Measurements from ENCODE around the gene CEP72.
"Not testable (repeated sequence)": the region's sequence is repeated elsewhere in the genome, so short reads cannot be mapped to it uniquely, and the experiment has no call there.

The CEP72 gene

DNA sequence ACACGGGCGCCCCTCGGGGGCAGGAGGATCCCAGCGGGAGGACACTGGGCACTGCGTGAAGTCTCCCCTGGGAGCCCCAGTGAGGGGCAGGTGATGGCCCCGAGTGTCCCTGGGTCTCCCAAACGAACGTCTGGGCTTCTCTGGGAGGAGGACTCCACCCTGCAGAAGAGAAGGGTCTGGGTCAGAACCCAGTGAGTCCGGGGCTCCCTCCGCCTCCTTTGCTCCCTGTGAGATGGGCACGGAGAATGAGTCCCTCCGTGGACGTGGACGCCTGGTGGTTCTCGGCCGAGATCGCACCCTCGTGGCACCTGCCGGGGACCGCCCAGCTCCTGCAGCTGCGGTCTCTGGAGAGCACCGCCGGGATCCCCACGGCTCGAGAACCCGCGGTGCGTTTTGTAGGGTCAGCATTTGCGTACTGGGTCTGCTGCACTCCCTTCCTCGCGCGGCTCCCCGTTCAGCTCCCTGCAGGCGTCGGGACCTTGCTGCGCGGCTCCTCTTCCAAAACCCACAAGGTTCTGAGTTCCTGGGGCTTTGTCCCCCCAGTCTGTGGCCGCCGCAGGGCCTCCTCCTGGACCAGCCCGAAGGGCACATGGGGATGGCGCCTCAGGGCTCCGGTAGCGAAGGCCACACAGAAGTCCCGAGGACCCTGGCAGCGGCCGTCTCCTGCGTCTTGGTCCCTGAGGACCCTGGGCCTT is 10.2 kb upstream of the CEP72 start:
- no peak for DNase-seq

DNA sequence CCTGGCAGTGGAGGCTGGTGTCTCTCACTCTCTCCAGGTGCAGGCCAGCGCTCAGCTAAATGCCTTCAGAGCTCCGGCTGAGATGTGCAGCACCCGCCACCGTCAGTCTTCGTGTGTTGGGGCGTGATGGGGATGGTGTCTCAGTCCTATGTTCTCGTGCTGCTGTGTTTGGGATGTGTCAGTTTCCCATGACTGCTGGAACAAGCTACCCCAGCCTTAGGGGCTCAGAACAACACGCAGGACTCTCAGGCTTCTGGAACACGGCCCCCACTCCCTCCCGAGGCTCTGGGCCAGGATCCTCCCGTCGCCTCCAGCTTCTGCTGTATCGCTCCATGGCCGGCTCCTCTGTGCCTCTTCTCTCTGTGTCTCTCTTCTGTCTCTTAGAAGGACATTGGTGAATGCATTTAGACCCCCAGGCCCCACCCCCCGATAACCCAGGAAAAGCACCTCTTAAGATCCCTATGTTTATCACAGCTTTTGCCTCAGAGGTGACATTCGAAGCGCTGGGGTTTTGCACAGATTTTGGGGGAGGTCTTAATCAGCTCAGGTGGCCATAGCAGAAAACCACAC is 9.6 kb upstream of the CEP72 start:
- DNase-seq, result no peak

DNA sequence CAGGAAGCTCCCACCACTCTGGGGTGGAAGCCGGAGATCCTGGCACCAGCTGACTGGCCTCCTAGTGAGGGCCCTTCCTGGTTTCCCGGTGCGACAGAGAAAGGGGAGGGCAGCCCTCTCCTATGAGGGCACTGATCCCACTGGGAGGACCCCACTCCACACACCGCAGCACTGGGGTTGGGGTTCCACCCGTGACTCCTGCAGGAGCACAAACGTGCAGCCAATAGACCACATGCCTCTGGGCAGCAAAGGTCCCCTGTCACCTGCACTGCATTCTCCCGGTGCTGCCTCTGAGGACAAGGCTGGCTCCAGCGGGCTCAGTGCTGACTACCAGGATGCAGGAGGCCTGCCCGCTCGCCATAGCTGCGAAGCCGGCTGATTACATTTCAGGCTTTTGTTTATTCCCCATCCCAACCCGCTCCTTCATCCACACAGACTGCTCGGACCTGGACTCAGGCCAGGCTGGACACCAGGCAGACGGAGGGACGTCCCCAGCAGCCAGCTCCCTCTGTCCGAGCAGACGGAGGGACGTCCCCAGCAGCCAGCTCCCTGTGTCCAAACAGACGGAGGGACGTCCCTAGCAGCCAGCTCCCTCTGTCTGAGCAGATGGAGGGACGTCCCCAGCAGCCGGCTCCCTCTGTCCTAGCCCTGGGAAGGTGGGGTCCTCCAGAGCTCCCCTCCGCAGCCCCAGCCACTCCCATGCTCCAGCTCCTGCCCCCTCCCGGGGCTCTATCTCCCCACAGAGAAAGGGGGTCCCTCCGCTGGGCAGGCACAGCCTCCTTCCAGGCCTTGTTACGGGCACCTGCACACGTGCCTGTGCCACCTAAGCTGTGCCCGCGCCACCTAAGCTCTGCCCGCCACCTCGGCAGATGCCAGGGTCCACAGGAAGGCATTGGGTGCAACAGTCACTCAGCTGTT is 8.8 kb upstream of the CEP72 start:
- no peak for DNase-seq

DNA sequence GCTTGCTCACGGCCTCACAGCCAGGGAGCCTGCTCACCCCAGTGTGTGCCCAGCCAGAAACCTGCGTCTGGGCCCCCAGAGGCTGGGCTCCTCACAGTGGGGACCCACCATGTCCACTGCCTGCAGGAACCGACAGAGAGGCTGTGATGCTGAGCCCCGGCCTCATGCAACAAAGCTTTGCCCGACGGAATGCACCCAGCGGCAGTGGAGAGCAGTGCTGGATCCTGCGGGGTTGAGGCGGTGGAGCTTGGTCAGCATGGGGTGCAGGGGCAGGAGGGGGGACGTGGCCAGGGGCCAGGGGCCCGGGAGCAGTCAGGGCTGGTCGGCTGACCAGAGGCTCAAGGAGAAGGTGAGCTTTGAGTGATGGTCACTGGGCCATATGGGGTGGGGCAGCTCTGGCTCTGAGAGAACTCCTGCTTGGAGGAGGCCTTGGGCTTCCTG is 7.7 kb upstream of the CEP72 start:
- DNase-seq, result no peak

DNA sequence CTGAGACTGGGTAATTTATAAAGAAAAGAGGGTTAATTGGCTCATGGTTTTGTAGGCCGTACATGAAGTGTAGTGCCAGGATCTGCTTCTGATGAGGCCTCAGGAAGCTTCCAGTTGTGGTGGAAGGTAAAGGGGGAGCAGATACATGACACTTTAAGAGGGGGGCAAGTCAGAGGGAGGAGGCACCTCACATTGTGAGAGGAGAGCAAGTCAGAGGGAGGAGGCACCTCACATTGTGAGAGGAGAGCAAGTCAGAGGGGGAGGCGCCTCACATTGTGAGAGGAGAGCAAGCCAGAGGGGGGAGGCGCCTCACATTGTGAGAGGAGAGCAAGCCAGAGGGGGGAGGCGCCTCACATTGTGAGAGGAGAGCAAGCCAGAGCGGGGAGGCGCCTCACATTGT is 7.0 kb upstream of the CEP72 start:
- DNase-seq, result not testable (repeated sequence)

DNA sequence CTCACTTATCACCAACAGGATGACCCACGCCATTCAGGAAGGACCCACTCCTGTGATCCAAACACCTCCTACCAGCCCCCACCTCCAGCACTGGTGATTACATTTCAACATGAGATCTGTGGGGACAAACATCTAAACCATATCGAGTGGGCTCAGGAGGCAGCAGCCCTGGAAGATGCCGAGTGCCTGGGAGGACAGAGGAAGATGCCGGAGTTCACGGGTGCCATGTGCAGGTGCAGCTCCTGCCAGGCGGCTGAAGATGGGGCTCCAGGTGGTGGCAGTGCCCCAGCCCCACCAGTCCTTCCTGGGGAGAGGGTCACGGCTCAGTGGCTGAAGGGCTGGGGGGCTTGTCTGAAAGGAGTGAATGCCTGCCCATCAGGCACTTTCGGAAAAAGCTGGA is 6.1 kb upstream of the CEP72 start:
- DNase-seq, result no peak

DNA sequence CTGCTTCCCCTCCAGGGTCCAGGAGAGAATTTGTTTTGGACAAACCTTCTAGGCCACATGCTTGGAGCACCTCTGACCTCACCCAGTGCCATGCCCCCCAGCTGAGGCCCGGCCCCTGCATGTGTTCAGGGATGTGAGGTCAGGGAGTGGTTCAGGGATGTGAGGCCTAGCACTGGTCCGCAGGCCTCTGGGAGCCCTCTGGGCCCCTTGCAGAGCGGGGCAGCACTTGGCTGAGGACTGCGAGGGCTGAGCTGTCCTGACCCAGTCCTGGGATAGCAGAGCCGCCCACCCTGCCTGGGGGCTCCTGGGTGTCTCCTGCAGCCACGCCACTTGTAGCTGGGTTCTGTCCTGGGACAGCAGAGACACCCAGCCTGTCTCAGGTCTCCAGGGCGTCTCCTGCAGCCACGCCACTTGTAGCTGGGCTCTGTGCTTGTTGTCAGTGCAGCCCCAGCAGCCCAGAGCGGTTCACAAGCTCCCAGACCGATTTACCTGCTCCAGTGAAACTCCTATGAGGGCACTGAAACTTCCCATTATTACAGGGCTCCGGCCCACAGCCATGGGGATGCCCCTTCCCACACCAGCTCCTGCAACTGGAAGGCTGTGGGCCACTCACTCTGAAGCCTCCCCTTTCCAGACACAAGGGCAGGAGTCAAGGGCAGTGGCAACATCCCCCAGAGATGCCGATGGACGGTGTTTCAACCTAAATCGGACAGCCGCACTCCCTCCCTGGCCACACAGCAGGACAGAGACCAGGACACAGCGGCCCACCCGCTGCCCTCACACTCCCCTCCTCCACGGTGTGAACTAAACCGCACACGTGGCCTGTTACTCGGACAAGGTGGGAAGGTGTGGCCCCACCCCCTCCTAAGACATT is 5.4 kb upstream of the CEP72 start:
- DNase-seq, result no peak

DNA sequence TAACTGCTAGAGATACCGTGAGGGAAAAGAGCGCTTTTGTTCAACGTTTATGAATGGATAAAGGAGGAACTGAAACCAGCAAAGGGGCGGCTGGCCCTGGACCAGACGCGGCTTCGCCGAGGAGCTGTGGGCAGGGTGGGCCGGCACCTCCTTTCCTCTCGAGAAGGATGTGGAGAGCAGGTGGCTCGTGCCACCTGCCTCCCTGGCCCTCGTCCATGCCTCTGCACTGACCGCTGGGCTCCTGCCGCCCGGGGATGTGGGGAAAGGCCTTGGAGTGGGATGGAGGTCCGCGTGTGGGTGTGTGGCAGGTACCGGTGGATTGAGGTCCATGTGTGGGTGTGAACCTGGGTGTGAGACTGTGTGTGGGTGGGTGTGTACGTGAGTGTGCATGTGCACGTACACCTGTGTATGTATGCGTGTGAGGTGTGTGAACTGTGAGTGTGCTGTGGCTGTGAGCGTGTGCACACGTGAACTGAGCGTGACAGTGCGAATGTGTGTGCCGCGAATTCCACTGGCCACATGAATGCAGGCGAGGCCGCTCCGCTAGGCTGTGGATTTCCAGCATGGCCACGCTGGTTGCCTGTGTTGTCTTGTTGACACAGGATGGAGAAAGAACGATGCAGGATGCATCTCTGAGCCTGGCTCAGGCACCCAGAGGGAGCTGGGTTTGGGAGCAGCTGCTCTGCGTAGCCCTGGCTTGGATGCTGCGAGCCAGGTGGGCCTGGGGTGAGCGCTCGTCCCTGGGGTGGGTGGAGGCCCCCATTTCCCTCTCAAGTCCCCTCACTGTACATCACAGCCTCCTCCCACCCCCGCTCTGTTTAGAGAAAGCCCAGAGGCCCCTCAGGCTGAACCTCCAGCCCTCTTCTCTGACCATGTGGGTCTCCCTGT is 4.4 kb upstream of the CEP72 start:
- no peak for DNase-seq

DNA sequence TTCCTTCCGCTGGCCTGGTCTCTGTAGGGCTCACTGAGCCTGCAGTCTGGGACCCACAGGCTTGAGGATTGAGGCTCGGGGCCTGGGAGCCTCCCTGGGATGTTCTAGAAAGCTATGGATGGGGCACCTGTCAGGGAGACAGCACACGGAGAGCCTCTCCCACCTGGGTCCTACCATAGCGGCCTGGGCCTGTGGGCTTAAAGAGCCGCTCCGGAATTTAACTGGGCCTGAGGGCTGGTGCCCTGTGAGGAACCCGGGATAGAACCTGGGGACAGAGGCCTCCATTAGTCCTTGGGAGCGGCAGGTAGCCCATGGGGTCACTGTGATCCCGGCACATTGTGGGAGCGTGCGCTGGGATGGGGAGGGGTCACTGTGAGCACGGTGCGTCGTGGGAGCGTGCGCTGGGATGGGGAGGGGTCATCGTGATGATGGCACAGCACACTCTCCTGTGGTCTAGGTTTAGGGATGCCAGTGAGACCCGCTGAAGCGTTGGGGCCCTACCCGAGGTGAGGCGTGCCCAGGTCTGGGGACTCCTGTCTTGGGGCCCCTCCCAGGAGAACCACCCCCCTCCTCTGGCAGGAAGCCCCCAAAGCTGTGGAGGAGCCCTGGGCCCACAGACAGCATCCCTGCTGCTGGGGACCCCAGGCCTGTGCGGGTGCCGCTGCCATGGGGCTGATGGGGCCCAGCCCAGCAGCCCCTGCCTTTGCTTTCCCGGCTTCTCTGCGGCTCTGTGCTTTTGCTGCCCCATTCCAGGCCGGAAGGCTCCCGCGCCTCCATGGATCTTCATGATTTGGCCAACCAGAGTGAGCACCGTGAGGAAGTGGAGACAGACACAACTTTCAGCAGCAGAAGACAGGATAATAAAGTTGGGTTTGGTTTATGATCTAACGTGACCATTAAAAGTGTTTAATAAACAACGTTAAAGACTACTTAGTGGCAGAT is 3.4 kb upstream of the CEP72 start:
- no peak for DNase-seq

DNA sequence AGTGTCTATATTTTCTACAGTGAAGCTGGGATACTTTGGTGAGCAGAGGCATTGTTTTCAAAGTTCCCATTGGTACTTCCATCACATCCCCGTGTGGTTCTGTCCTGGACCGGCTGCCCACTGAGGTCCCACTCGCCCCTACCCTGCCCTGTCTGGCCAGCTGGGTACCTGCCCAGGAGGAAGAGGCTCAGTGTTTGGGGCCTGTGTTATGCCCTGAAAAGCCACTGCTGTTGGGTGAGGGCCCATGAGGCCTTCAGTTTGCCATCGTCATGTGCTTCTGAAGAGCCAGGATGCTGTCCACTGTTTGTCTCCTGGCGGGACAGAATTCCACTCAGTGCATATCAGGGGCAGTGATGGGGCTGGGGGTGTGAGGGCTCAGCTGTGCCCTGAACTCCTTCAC is 2.6 kb upstream of the CEP72 start:
- DNase-seq, result no peak

DNA sequence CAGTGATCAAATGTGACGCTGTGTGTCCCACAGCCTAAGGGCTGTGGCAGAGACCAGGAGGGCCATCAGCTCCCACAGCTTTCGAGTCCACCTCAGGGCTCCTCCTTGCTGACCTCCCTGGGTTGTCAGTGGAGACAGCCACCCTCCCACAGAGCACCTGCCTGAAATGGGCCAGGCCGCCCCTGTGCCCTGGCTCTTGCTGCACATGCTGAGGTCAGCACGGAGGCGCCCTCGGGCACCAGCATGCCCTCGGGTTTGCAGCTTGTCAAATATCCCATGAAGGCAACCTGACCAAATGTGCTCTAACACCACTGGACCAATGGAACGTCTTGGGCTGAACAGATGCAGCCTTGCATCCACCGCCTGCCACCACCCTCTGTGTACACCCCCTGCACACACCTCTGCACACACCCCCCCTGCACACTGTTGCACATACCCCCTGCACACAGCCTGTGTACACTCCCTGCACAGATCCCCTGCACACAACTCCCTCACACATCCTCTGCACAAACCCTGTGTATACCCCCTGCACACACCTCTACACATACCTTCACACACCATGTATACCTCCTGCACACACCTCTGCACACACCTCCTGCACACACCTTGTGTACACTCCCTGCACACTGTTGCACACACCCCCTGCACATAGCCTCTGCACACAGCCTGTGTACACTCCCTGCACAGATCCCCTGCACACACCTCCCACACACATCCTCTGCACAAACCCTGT is 2.0 kb upstream of the CEP72 start:
- DNase-seq, result no peak

DNA sequence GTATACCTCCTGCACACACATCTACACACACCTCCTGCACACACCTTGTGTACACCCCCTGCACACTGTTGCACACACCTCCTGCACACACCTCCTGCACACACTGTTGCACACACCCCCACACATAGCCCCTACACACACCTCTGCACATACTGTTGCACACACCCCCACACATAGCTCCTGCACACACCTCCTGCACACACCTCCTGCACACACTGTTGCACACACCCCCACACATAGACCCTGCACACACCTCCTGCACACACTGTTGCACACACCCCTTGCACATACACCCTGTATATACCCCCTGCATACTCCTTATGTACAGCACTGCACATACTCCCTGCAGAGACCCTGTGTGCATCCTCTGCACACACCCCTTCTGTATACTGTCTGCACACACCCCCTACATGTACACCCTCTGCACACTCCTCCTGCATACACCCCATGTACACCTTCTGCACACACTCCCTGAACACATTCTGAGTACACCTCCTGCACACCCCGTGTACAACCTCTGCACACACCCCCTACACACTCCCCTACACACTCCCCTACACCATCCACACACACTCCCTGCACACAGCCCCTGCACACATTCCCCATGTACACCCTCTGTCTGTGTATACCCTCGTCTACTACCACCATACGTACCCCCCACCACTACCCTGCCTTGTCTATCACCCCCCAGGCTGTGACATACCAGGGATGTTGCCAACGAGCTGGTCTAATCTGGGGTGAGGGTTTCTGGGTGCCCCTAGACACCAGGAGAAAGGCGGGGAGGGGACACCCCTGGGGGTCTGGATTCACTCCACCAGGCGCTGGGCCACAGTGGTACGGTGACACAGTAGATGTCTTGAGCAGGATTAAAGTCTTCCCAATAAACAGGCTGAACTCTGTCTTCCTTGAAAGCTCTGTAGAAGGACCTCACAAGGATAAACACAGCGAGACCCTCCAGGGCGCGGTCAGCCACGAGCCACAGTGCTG is 1.1 kb upstream of the CEP72 start:
- DNase-seq, result no peak

DNA sequence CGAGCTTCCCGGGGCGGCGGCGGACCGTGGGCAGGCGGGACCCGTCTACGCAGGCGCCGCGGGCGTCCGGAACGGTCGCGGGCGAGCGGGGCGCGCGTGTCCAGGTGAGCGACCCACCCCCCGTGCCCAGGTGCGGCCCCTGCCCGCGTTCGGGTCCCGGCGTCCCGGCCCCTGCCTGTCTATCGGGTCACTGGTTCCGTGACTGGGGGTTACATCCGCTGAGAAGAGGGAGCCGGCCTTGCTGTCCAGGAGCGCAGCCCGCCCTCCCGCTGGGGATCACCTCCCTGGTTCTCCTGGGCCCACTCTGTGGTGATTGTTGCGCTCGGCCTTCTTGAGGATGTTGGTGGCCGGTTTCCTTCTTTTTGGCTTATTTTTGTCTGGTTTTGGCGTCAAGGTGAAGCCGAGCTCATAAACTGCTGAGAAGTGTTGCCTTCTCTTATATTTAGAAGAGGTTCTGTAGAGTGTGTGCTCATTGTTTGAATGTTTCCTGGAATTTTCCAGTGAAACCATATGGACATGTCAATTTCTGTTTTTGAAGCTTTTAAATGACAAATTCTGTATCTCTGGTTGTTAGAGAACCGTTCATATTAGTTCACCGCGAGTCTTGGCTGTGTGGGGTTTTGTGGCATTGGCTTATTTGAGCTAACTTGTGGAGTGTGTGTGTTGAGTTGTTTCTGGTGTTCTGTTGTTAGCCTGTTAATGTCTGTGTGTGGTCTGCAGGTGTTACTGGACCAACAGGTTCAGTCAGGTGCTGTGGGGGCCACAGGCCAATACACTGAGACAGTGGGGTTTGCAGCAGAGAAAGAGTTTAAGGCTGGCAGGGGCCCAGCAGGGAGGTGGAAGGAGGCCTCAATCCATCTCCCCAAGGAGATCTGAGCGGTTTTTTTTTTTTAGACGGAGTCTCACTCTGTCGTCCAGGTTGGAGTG is 621 bp downstream of the CEP72 start:
- DNase-seq, result peak; percentile 30

DNA sequence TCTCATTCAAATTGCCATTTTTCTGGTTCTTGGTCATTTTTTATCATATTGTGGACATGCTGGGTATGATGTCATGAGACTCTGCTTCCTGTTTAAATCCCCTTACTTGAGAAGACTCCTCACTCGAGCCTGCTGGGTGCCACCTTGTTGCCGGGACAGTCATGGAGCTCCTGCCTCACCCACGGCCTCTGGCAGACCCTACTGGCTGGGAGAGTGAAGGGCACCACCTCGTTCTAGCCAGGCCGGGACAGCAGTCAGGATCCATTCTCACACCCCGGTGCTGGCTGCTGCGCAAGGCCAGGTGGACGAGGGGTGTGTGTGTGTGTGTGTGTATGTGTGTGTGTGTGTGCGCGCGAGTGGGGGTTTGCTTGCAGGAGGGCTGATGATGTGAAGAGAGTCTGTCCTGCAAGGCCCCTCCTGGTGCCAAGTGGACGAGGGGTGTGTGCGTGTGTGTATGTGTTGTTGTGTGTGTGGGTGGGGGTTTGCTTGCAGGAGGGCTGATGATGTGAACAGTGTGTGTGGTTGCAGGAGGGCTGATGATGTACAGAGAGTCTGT is 4.4 kb downstream of the CEP72 start:
- DNase-seq, result no peak

DNA sequence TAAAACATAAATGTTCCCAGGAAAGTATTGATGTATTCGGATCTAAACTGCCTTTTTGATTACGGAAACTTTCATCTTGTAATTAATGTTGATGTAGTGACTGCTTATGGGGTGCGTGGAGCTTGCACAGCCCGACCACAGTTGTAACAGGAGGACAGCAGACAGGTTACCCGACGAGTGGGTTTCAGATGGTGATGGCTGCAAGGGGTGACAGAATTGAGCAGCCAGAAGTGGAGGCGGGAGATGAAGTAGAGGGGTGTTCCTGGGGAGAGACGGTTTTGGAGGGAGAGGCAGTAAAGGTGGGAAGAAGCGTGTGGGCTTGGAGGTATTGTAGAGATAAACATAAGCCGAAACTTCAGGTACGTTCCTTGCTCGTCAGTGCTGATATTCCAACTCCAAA is 5.8 kb downstream of the CEP72 start:
- no peak for DNase-seq

DNA sequence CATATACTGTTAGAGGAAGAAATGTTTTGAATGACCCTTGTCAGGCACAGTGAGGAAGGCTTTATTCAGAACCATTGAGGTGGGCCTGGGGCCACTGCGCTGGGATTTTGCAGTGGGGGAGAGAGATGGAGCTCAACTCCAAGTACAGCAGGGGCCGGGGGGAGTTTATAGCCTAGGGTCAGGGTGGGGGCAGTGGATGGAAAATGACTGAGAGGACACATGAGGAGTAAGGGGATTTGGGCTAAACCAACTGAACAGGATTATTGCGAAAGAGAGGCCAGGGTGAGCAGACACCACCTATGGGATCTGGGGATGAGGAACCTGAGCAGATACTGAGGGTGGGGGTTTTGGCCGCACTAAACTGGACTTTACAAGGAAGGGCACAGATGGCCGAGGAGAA is 6.3 kb downstream of the CEP72 start:
- DNase-seq, result no peak

DNA sequence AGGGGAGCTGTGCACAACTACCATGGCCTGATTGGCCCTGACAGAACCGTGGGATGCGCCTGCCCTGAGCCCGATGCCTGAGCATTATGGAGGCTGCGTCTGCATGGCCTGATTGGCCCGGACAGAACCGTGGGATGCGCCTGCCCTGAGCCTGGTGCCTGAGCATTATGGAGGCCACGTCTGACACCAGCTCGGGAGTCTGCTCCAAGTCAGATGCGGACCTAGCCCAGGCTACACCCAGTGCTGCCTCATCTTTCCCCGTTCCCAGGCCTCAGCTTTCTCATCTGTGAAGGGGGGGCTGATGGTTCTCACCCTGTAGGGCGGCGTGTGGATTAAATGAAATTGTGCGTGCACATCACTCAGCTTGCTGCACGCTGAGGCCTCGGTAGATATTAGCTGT is 7.3 kb downstream of the CEP72 start:
- no peak for DNase-seq

All from NCI-H82 (cell line).